AG08396 (cell line): ENCODE data around the gene RNF223.

Experiments used
- DNase-seq: peaks from one replicate; pipeline ENCODE4 v3.0.0; 2012; ENCODE audit warnings: low spot score, mixed read lengths

The RNF223 gene

GRCh38 chr1:1073743-1074587, at the start of gene RNF223:
TSS of gene RNF223 (minus strand) at chr1:1074306. CDS start at chr1:1072566, 1,740 bp downstream.
- no peak for DNase-seq

GRCh38 chr1:1122981-1123480, 48.9 kb upstream of the RNF223 start:
- DNase-seq, result no peak

- peak; percentile 92 for DNase-seq
These were observed 48.1 kb upstream of the RNF223 start for GRCh38 chr1:1122078-1122811.

- DNase-seq, result no peak
These were observed 47.5 kb upstream of the RNF223 start for GRCh38 chr1:1121611-1122077.

GRCh38 chr1:1120866-1121591, 46.9 kb upstream of the RNF223 start:
- no peak for DNase-seq

- no peak for DNase-seq
These were observed 46.0 kb upstream of the RNF223 start for GRCh38 chr1:1120096-1120495.

- DNase-seq, result no peak
These were observed 45.3 kb upstream of the RNF223 start for GRCh38 chr1:1119272-1119890.

GRCh38 chr1:1118876-1119220, 44.7 kb upstream of the RNF223 start:
- no peak for DNase-seq

- DNase-seq, result no peak
These were observed 44.1 kb upstream of the RNF223 start for GRCh38 chr1:1118011-1118875.

GRCh38 chr1:1117469-1117831, 43.3 kb upstream of the RNF223 start:
- DNase-seq, result no peak

GRCh38 chr1:1116701-1117468, 42.8 kb upstream of the RNF223 start:
- peak; percentile 62 for DNase-seq

GRCh38 chr1:1115786-1116700, 41.9 kb upstream of the RNF223 start, which contains the start of gene C1orf159:
TSS of gene C1orf159 (minus strand) at chr1:1116089. CDS start at chr1:1091543, 24,546 bp downstream.
- peak; percentile 99 for DNase-seq

- no peak for DNase-seq
These were observed 41.2 kb upstream of the RNF223 start for GRCh38 chr1:1115136-1115785.

GRCh38 chr1:1114431-1114830, 40.3 kb upstream of the RNF223 start:
- no peak for DNase-seq

- no peak for DNase-seq
These were observed 38.3 kb upstream of the RNF223 start for GRCh38 chr1:1112237-1112985.

- DNase-seq, result no peak
These were observed 37.6 kb upstream of the RNF223 start for GRCh38 chr1:1111516-1112236.

- no peak for DNase-seq
These were observed 36.5 kb upstream of the RNF223 start for GRCh38 chr1:1110561-1110971.
